A549 treated with AZD9567 at 1 μM for 4 hours (cell line): ENCODE data around the gene CCZ1. TPM values are rescaled to one million over a fixed set of nuclear protein-coding genes. Genes with fewer than 3 reads are reported as not detected.

Source experiments
- total RNA-seq: library from RNA; stranded (reverse); fragments of 200-300 nt; extraction: Qiagen RNA extraction; gene quantifications from 5 replicates; pipeline ENCODE4 v1.2.3, GENCODE V29; 2022; ENCODE audit not compliant: insufficient read depth

CCZ1 gene
- 78.7 to 87.4 TPM (median 79.9 TPM) in 5 replicates for total RNA-seq

DNA sequence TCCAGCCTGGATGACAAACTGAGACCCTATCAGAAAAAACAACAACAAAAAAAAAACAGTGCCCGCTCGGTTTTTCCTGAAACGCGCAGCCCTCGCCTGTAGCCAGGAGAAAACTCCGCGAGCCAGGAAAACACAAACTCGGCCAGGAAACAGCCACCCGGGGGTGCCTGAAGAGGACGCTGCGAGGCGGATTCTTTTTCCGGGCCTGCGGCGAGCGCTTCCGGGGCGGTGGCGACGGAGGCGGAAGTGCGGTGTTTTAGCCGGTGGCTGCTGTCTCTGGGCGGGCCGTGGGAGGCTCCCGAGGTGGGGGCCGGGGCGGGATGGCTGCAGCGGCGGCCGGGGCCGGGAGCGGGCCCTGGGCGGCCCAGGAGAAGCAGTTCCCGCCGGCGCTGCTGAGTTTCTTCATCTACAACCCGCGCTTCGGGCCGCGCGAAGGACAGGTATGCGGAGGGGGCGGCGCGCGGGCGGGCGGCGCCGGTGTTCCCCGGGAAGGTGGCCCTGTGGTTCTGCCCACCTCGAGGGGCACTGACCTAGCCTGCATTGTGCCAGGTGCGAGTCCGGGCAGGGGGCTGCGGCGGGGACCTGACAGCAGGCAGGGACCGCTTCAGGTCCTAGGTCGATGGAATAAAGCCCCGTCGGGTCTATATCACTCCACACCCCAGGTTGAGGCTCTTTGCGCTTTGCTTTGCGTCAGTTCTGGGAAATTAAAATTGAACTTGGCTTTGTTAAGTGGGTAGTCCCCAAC, at the start of gene CCZ1:
Gene CCZ1 (plus strand): TSS at position 254 of the 745 bp plus-strand sequence. CDS start 67 bp downstream, at position 321.

DNA sequence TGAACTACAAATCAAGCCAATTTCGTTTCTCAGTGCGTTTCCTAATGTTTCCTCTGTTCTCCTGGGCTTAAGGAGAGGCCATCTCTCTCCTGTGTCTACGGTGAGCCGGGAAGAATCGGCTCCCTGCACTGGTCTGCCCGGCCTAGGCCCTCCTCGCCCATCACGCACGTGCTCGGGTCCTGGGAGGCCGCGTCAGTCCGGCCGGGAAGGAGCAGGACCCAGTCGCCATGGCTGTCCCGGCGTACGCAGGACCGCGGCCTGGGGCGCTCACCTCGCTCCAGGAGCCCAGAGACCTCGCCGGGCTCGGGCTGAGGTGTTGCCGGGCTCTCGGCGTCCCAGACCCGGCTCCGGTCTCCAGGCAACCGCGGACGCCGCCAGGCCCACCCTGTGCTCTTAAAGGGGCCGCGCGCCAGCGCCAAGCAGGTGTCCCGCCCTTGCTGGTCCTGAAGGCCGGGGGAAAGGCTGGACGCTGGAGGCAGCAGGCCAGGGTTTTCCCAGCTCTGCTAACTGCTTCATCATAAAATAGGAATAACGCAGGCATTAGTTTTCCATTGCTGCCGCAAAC, 71.9 kb downstream of the CCZ1 start, which contains the start of gene RSPH10B:
Gene RSPH10B (minus strand): TSS at position 343 of the 565 bp plus-strand sequence. CDS start 3,573 bp downstream, outside the sequence.

Other genes starting within 250 kb of the CCZ1 start
- gene RNF216, start 117.1 kb upstream of the CCZ1 start, total RNA-seq: 22.9 to 26.3 TPM (median 25.9 TPM) in 5 replicates
- gene OCM, start 17.9 kb upstream of the CCZ1 start, total RNA-seq: not detected in 5 replicates
- 0.05 to 0.14 TPM (median 0.07 TPM) in 4 of 5 replicates, not detected in the other for gene RSPH10B, start 72.0 kb downstream of the CCZ1 start, total RNA-seq
- gene PMS2, start 110.3 kb downstream of the CCZ1 start, total RNA-seq: 10.5 to 12.7 TPM (median 12.1 TPM) in 5 replicates
- 96.4 to 100 TPM (median 98.4 TPM) in 5 replicates for gene AIMP2, start 110.5 kb downstream of the CCZ1 start, total RNA-seq
- 0.37 to 1.7 TPM (median 0.59 TPM) in 5 replicates for gene ANKRD61, start 132.6 kb downstream of the CCZ1 start, total RNA-seq
- gene EIF2AK1, start 160.4 kb downstream of the CCZ1 start, total RNA-seq: 68.9 to 96.7 TPM (median 80.8 TPM) in 5 replicates
- gene USP42, start 206.2 kb downstream of the CCZ1 start, total RNA-seq: 4.6 to 8.4 TPM (median 7.9 TPM) in 5 replicates